GM19043 (cell line): ENCODE data around the gene FSHR.
A peak's percentile ranks its signal among the peaks of the same experiment; 100 is the strongest.

ENCODE experiments used
- ATAC-seq: cut with Tn5 transposase; IDR thresholded peaks from one replicate; pipeline ENCODE4 v1.9.1; 2021; ENCODE audit warnings: low read depth; ENCODE audit not compliant: unreplicated experiment

FSHR gene

GRCh38 chr2:48968011-48968410 is 186.3 kb downstream of the FSHR start:
- no peak for ATAC-seq

GRCh38 chr2:48965204-48965603 is 189.1 kb downstream of the FSHR start:
- ATAC-seq, result no peak

- ATAC-seq, result no peak
Measured at GRCh38 chr2:48961009-48961408, 193.3 kb downstream of the FSHR start.

GRCh38 chr2:48954935-48955334 is 199.4 kb downstream of the FSHR start:
- ATAC-seq, result no peak

GRCh38 chr2:48954311-48954710 is 200.0 kb downstream of the FSHR start:
- no peak for ATAC-seq

GRCh38 chr2:48952614-48953013 is 201.7 kb downstream of the FSHR start:
- no peak for ATAC-seq

GRCh38 chr2:48952143-48952542 is 202.2 kb downstream of the FSHR start:
- ATAC-seq, result no peak

- no peak for ATAC-seq
Measured at GRCh38 chr2:48948400-48949125, 205.8 kb downstream of the FSHR start.

- ATAC-seq, result peak; percentile 76
Measured at GRCh38 chr2:48946449-48947048, 207.8 kb downstream of the FSHR start.

GRCh38 chr2:48944956-48945355 is 209.4 kb downstream of the FSHR start:
- no peak for ATAC-seq

- ATAC-seq, result no peak
Measured at GRCh38 chr2:48943436-48943835, 210.9 kb downstream of the FSHR start.

GRCh38 chr2:48941908-48942307 is 212.4 kb downstream of the FSHR start:
- ATAC-seq, result no peak

GRCh38 chr2:48941456-48941855 is 212.9 kb downstream of the FSHR start:
- no peak for ATAC-seq

GRCh38 chr2:48940606-48941005 is 213.7 kb downstream of the FSHR start:
- ATAC-seq, result no peak

- no peak for ATAC-seq
Measured at GRCh38 chr2:48939232-48939631, 215.1 kb downstream of the FSHR start.

- ATAC-seq, result no peak
Measured at GRCh38 chr2:48938231-48938630, 216.1 kb downstream of the FSHR start.

GRCh38 chr2:48934807-48935206 is 219.5 kb downstream of the FSHR start:
- no peak for ATAC-seq

GRCh38 chr2:48933828-48934497 is 220.4 kb downstream of the FSHR start:
- no peak for ATAC-seq

GRCh38 chr2:48932667-48933066 is 221.6 kb downstream of the FSHR start:
- ATAC-seq, result no peak

- ATAC-seq, result no peak
Measured at GRCh38 chr2:48929571-48930301, 224.6 kb downstream of the FSHR start.

- no peak for ATAC-seq
Measured at GRCh38 chr2:48927355-48927754, 227.0 kb downstream of the FSHR start.
